ENCODE results near the gene RNF5. TPM values are rescaled to one million over a fixed set of nuclear protein-coding genes. Genes with fewer than 3 reads are reported as not detected.

Gene RNF5
- total and polyA plus RNA-seq, 10 of the 15 experiments (the other 5 are each of a cell fraction or from before 2014, with no cell fraction given) = 31.4 to 114 (median 62.8) TPM

DNA sequence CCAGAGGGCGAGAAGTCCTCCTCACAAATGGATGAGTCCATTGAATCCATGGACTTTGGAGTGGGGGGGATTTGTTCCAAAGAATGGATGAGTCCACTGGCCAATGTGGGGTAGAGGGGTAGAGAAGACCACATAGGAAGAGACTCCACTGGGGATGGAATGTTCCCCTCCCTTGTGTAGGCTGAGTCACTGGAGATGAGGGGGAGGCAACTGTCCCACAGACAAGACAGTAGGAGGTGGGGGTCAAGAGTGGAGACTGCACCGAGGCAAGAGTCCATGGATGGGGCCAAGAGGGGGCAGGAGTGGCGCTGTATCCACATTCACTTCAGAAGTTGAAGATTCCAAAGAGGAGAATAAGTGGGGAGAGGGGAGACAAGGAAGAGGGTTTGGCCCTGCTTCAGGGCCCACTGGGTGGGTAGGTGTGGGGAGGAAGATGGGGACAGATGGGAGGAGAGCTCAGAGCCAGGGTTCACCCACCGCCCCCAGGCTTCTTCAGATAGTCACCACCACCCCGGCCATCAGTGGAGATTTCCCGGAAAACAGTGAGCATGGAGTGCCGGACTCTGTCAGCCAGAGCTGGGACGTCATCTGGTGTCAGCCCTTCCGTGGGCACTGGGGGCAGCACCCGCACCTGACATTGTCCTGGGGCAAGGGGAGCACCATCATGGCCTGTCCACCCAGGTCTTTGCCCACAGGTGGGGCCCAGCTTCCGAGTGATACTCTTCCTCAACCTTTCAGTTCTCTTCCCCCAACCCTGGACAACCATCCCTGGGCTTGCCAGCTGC is 9.2 kb upstream of the RNF5 start:
- ATAC-seq = no peak
- ChIA-PET POLR2A (no interaction called here), RAD21 (ENCODE audit: unreplicated experiment) (no interaction called here), CTCF (interaction anchor here (1.6 kb wide), 1 partner anchor 10 kb away, joined by 4 read pairs; no protein-coding TSS in a partner anchor), SMC1A (ENCODE audit: uncharacterized antibody, unreplicated experiment) (no interaction called here)
- intact Hi-C loops (cut with micrococcal nuclease; ENCODE audit: unreplicated experiment) (no loop called here), in situ Hi-C loops (cut with MboI) (no loop called here)
- BruUV-seq (replicated peaks) = no TSS peak
- no peak overlapping the region for H3K4me2 ChIP-seq (ENCODE audit: control insufficient read depth, insufficient read depth)
- H3K27ac ChIP-seq (ENCODE audit: control insufficient read depth, insufficient read depth) = no peak overlapping the region
- no peak for FAIRE-seq
- peaks cover 0 to 3% of the 10 kb centered on the region in 2 experiments; a peak in 1 of 4 replicates for H3K36me3 ChIP-seq (ENCODE audit: control insufficient read depth in 2 of 2, insufficient read depth in 2 of 2, low read length in 1 of 2)
- no peaks in the 10 kb centered on the region for H3K79me2 ChIP-seq (ENCODE audit: control insufficient read depth, insufficient read depth, low read length)
- H3K9me3 ChIP-seq (replicated peaks; ENCODE audit: control insufficient read depth, insufficient read depth, low read length) = no peaks in the 10 kb centered on the region
- H3K9ac ChIP-seq (ENCODE audit: control insufficient read depth, insufficient read depth, low read length) = no peak overlapping the region
- no peak overlapping the region for H2AFZ ChIP-seq (ENCODE audit: control insufficient read depth, low read depth, low read length)
- no peaks in the 10 kb centered on the region for H3K27me3 ChIP-seq (replicated peaks in 1 of 2; ENCODE audit: control insufficient read depth in 2 of 2, insufficient read depth in 2 of 2, low read length in 1 of 2)
- no peaks in the 10 kb centered on the region for H3K4me1 ChIP-seq (ENCODE audit: control insufficient read depth, insufficient read depth, low read length)
- TF ChIP-seq RELA (IDR thresholded peaks at IDR 0.05; ENCODE audit: borderline replicate concordance, partially characterized antibody) = no peak
- TF ChIP-seq, protein P1, sequence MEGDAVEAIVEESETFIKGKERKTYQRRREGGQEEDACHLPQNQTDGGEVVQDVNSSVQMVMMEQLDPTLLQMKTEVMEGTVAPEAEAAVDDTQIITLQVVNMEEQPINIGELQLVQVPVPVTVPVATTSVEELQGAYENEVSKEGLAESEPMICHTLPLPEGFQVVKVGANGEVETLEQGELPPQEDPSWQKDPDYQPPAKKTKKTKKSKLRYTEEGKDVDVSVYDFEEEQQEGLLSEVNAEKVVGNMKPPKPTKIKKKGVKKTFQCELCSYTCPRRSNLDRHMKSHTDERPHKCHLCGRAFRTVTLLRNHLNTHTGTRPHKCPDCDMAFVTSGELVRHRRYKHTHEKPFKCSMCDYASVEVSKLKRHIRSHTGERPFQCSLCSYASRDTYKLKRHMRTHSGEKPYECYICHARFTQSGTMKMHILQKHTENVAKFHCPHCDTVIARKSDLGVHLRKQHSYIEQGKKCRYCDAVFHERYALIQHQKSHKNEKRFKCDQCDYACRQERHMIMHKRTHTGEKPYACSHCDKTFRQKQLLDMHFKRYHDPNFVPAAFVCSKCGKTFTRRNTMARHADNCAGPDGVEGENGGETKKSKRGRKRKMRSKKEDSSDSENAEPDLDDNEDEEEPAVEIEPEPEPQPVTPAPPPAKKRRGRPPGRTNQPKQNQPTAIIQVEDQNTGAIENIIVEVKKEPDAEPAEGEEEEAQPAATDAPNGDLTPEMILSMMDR (IDR thresholded peaks at IDR 0.05 in 2 of 3, conservative IDR thresholded peaks at IDR 0.05 in 1 of 3; ENCODE audit: control insufficient read depth in 2 of 3, extremely low read depth in 1 of 3, insufficient read depth in 1 of 3, low read depth in 3 of 3, low read length in 3 of 3) = peak in 1 of 3 experiments; percentile 3; a peak in 1 of 6 replicates
- TF ChIP-seq POLR2AphosphoS2 (IDR thresholded peaks at IDR 0.05; ENCODE audit: low read depth, low read length) = no peak
- 86% methylated on average over 11 of the region's 11 CpGs for WGBS (ENCODE audit: insufficient coverage, insufficient replicate concordance, low lambda C conversion rate, missing lambda C conversion rate)
- no peak overlapping the region for H3K4me3 ChIP-seq
- DNase-seq (ENCODE audit: low read depth, low spot score) = no peak
- H4K20me1 ChIP-seq (ENCODE audit: control insufficient read depth, insufficient read depth) = no peaks in the 10 kb centered on the region

Data from GM12878 (cell line).